ENCODE measurements around the gene PIKFYVE. TPM values are rescaled to one million over a fixed set of nuclear protein-coding genes. Genes with fewer than 3 reads are reported as not detected.
"Not testable (repeated sequence)": the region's sequence is repeated elsewhere in the genome, so short reads cannot be mapped to it uniquely, and the experiment has no call there.

The PIKFYVE gene
- total RNA-seq, 1 donor from 2014 or later, result 59.0 TPM

DNA sequence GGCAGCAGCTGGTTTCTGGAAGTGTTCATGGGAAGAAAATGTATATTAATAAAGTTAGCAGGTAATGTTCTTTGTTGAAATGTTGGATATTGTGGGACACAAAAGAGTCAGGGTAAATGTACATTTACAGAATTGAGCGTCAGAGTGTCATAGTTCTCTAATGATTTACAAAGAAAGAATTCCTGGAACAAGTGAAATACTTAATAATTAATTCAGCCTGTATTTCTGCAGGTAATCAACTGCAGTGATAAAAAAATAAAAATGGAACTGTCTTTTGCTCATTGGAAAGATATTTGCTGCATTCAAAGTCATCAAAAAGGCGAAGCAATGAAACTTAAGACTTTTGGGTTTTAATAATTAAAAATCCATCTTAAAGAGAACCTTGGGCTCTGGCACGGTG lies 113.1 kb downstream of the PIKFYVE start:
- DNase-seq (ENCODE audit: low spot score), result no peak
- no peak for ATAC-seq
- intact Hi-C loops (cut with DNase I), result no loop called here

DNA sequence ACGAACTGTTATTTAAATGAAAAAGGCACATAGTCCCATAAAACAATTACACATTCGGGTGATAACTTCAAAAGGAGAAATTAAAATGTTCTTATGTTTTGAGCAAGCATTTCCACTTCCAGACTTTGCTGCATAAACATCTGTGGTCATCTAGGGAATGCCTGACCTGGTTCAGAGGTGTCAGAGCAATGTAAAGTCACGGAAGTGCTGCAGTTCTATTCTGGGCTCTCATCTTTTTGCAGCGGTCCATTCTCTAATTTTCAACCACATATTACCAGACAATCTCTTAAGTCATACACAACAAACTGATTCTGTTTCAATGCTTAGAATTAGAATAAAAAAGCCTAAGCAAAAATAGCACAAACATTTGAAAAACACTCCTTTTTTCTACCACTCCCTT lies 118.6 kb downstream of the PIKFYVE start:
- DNase-seq (ENCODE audit: low spot score) (no peak), ATAC-seq (no peak)
- intact Hi-C loops (cut with DNase I), result no loop called here

DNA sequence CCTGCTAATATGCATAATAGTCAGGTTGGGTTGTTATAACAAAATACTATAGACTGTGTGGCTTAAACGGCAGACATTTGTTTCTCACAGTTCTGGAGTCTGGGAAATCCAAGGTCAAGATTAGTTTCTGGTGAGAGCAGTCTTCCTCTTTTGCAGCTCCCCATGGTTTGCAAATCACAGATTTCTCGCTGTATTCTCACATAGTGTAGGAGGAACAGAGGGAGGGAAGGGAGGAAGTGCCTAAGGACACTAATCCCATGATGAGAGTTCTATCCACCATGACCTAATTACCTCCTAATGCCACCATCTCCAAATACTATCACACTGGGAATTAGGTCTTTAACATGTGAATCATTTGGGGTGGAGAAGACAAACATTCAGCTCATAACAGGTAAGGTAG lies 120.5 kb downstream of the PIKFYVE start:
- DNase-seq (ENCODE audit: low spot score) (no peak), ATAC-seq (no peak)
- intact Hi-C loops (cut with DNase I), result no loop called here

DNA sequence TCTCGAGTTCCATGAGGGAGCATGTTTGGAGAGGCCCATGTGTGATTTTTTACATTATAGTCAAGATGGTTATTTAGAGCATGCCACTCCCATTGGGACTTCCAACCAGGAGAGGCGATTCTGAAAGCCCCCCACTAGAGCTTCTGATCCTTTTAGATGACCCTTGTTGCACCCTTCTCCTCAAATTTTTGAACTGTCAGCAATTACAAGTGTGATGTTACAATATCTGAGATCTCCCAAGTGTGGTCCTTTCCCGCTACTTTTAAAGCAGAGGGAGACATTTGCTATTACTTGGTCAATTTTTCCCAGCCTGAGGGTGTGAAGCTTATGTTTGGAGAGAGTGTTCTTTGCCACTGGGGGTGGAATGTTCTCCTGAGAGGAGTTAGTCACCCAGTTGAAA lies 123.9 kb downstream of the PIKFYVE start:
- DNase-seq (ENCODE audit: low spot score), result no peak
- ATAC-seq, result no peak
- intact Hi-C loops (cut with DNase I), result no loop called here

DNA sequence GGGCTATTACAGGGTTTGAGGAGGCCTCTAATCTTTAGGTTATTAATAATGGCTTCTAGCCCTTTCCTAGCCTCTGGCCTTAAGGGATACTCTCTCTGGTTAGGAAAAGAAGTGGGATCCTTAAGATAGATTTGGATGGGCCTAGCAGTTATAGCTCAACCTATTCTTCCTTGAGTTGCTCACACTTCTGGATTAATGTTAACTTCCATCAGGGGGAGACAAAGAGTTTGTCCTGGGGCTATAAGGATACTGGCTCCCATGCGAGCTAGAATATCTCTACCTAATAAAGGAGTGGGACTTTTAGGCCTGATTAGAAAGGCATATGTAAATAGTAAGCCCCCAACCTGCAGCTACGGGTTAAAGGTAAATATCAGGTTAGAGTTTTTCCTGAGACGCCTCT lies 126.2 kb downstream of the PIKFYVE start:
- intact Hi-C loops (cut with DNase I), result no loop called here
- ATAC-seq, result no peak
- DNase-seq (ENCODE audit: low spot score), result no peak

DNA sequence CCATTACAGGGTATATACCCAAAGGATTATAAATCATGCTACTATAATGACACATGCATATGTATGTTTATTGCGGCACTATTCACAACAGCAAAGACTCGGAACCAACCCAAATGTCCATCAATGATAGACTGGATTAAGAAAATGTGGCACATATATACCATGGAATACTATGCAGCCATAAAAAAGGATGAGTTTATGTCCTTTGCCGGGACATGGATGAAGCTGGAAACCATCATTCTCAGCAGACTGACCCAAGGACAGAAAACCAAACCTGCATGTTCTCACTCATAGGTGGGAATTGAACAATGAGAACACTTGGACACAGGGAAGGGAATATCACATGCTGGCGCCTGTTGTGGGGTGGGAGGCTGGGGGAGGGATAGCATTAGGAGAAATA lies 130.7 kb downstream of the PIKFYVE start:
- ATAC-seq; intact Hi-C loops (cut with DNase I); DNase-seq (ENCODE audit: low spot score): not testable (repeated sequence)

DNA sequence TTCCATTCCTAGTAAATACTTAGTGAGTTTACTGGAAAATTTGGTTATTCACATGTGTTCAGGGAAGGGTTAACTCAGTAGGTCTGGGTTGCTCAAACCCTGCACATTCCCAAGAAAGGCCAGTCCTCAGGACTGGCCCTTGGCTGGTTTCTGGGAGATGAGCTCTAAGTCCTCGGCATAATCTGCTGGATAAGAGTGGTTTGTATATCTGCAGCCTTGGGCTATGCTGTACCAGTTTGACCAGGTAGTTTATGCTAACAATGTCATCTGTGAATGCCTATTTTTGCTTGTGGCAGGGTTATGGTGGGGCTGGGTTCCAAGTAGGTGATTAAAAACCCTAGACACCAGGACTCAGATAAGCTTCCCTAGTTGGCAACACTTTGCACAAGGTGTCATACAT lies 133.1 kb downstream of the PIKFYVE start:
- no peak for ATAC-seq
- intact Hi-C loops (cut with DNase I), result no loop called here
- no peak for DNase-seq (ENCODE audit: low spot score)

DNA sequence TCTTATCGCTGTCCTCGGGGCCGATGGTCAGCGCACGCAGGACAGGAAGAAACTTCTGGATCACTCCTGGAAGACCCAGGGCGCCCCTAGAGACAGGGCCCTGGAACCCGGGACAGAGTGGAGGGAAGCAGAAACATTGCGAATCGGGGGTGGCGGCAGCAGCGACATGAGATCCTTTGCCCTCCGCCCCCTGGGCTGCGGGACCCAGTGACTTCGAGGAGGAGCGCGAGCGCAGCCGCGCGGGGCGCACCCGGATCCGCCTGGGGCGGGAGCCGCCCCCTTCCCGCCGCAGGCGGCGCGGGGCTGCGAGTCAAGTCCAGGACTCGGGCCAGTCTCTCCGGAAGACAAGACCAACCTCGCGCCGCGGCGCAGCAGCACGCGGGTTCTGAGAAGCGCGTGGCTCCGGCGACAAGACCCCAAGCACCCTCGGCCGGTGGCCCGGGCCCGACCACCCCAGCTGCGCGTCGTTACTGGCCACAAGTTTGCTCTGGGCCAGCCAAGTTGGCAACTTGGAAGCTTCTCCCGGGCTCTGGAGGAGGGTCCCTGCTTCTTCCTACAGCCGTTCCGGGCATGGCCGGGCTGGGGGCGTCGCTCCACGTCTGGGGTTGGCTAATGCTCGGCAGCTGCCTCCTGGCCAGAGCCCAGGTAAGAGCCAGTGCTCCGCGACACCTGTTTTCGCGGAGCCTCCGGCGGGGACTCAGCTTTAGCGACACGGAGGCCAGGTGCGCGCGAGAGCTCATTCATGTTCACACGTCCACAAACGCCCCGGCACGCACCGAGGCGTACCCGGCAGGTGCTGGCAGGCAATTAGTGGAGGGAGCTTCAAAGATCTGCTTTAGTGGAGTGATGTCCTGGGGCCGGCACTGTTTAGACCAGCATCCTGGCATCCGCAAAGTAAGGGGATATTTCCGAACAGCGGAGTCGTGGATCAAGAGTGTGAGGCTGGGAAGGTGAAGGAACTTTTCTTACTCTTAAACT lies 140.7 kb downstream of the PIKFYVE start, which contains the start of gene PTH2R:
Gene PTH2R, plus strand, starts transcription at position 319 of the 978 bp plus-strand sequence. Its CDS starts 252 bp downstream, at position 571.
- intact Hi-C loops (cut with DNase I), result no loop called here
- ATAC-seq (no peak), DNase-seq (ENCODE audit: low spot score) (no peak)

DNA sequence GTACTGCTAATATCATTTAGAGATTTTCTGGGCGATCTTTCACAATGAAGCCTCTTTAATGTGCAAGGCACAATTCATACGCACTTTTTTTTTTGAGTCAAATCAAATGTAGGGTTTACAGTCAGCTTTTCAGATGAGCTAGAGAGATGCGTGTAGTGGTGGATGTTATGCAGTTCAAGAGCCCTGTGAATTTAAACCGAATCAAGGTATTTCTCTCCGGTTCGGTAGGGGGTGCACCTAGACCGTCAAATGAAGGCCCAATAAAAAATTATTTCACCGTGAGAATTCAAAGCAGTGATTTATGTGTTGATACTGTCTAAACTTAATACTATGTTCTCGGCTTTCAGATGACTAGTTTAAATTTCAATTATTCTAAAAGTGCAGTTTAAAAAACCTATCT lies 141.6 kb downstream of the PIKFYVE start:
- no peak for ATAC-seq
- DNase-seq (ENCODE audit: low spot score), result no peak
- intact Hi-C loops (cut with DNase I), result no loop called here

Other genes starting within 250 kb of the PIKFYVE start
- gene PLEKHM3, start 240.7 kb upstream of the PIKFYVE start, total RNA-seq, result 23.8 TPM
- gene CRYGD, start 141.7 kb upstream of the PIKFYVE start, total RNA-seq, result not detected
- not detected for gene CRYGC, start 136.4 kb upstream of the PIKFYVE start, total RNA-seq
- gene CRYGB, start 120.1 kb upstream of the PIKFYVE start, total RNA-seq, result not detected
- not detected for gene CRYGA, start 102.7 kb upstream of the PIKFYVE start, total RNA-seq
- gene C2orf80, start 76.2 kb upstream of the PIKFYVE start, total RNA-seq, result not detected
- 78.4 TPM for gene IDH1, start 11.2 kb upstream of the PIKFYVE start, total RNA-seq
- gene PTH2R, start 140.5 kb downstream of the PIKFYVE start, total RNA-seq, result 0.45 TPM